ENCODE measurements around the gene SLC4A1.

Gene SLC4A1

DNA sequence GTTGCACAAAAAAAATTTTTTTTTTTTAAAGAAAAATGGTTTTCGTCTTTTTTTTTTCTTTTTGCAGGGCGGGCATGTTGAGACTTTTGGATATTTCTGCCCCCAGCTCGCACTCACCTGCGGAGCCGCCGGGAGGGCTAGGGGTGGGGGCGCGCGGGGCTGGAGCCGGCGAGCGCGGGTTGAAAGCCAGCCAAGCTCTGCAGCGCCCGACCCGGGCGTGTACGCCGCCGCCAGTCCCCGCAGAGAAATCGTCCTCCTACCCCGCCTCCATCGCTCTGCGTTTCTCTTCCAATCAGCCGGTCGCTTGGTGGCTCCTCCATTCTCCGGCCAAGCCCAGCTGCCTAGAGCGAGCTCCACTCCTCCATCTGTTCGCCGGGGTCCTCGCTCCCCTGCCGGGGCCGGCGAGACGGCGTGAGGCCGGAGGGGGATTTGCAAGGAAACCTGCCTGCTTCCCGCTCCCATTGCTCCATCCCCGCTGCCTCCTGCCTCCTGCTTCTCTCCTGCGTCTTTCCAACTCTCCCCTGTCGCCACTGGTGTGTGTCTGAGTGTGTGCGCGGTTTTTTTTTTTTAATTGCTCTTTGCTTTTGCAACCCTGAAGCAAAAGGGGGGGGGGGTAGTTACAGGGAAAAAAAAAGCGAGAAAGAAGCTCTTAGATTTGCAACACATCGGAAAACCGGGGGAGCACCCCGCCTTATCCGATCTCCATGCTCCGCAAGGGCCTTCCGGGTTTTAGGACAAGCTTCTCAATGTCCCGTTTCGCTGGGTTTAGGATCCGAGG, 46.7 kb downstream of the SLC4A1 start:
- peak overlapping the region; percentile 68 for H3K4me3 ChIP-seq (ENCODE audit: low read depth, low read length)
- H3K9me3 ChIP-seq (ENCODE audit: severe bottlenecking) = no peaks in the 10 kb centered on the region
- peak overlapping the region; percentile 99 for H3K27ac ChIP-seq
- TF ChIP-seq, protein P1, sequence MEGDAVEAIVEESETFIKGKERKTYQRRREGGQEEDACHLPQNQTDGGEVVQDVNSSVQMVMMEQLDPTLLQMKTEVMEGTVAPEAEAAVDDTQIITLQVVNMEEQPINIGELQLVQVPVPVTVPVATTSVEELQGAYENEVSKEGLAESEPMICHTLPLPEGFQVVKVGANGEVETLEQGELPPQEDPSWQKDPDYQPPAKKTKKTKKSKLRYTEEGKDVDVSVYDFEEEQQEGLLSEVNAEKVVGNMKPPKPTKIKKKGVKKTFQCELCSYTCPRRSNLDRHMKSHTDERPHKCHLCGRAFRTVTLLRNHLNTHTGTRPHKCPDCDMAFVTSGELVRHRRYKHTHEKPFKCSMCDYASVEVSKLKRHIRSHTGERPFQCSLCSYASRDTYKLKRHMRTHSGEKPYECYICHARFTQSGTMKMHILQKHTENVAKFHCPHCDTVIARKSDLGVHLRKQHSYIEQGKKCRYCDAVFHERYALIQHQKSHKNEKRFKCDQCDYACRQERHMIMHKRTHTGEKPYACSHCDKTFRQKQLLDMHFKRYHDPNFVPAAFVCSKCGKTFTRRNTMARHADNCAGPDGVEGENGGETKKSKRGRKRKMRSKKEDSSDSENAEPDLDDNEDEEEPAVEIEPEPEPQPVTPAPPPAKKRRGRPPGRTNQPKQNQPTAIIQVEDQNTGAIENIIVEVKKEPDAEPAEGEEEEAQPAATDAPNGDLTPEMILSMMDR (IDR thresholded peaks at IDR 0.05; ENCODE audit: low read depth, low read length) = no peak
- DNase-seq = peak; percentile 86
- no peaks in the 10 kb centered on the region for H3K27me3 ChIP-seq (ENCODE audit: insufficient read depth, low read depth, severe bottlenecking)
- H3K36me3 ChIP-seq = peaks cover 27% of the 10 kb centered on the region

DNA sequence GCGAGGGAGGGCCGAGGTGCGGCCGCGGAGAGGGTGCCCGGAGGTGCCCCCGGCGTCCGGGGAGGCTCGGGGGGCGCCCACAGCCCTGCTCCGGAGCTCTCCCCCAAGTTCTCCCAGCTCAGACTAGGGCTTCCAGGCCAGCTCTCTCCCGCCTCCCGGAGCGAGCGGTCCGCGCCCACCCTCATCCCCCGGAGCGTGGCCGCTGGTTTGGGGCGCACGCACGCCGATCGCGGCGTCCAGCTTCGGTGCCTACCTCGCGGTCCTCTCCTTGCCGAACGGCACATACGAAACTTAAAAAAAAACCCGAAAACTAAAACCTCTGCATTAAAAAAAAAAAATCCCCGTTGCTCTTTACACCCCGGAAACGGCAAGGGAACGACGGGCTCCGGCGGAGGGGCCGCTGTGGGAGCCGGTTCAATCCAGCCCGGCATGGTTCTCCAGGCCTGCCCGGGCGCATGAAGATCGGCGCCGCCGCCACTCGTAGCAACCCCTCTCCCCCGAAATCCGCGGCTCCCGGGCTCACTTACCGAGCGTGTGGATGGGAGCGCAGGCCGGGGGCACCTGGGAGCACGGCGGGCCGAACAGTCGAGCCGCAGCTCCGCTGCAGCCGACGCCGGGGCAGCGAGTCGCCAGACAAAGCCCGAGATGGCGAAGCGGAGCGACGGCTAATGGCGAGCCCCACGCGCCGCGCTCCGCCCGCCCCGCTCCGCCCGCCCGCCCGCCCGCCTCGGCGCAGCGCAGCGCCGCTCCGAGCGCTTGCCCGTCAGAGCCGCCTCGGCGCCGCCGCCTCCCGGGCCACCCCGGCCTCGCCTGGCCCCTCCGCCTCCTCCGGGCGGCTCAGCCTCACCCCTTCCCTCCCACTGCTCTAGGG, 47.5 kb downstream of the SLC4A1 start:
- no peaks in the 10 kb centered on the region for H3K27me3 ChIP-seq (ENCODE audit: insufficient read depth, low read depth, severe bottlenecking)
- TF ChIP-seq, protein P1 (IDR thresholded peaks at IDR 0.05; ENCODE audit: low read depth, low read length) = no peak
- peak overlapping the region; percentile 99 for H3K27ac ChIP-seq
- peaks cover 36% of the 10 kb centered on the region for H3K36me3 ChIP-seq
- peak; percentile 55 for DNase-seq
- peak overlapping the region; percentile 68 for H3K4me3 ChIP-seq (ENCODE audit: low read depth, low read length)
- H3K9me3 ChIP-seq (ENCODE audit: severe bottlenecking) = no peaks in the 10 kb centered on the region

DNA sequence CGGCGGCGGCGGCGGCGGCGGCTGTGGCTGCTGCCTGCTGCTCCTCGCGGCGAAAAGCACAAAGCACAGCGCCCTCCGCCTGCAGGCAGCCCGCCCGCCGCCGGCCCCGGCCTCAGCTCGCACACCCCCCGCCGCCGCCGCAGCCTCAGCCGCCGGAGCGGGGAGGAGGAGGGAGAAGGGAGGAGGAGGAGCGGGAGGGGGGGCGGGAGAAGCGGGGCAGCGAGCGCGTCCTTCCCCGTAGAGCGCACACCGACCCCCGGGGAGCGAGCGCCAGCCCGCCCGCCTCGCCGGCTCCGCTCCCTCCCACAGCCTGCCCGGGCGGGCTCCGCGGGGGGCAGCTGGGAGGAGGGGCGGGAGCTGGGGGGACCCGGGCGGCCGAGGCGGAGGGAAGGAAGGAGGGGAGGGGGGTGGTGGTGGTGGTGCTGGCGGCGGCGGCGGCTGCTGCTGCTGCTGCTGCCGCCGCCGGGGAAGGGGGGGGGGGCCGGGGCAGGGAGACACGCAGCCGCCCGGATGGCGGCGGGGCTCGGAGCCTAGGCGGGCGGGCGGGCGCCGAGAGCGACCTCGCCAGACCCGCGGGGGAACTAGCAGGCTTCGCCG, 48.2 kb downstream of the SLC4A1 start, which contains the start of gene UBTF:
TSS of gene UBTF (minus strand) at position 60 of the 597 bp plus-strand sequence. CDS start 1,446 bp downstream, outside the sequence.
- TF ChIP-seq, protein P1 (IDR thresholded peaks at IDR 0.05; ENCODE audit: low read depth, low read length) = no peak
- no peaks in the 10 kb centered on the region for H3K27me3 ChIP-seq (ENCODE audit: insufficient read depth, low read depth, severe bottlenecking)
- H3K36me3 ChIP-seq = peaks cover 43% of the 10 kb centered on the region
- no peaks in the 10 kb centered on the region for H3K9me3 ChIP-seq (ENCODE audit: severe bottlenecking)
- peak within 1 kb of the TSS; percentile 68 for H3K4me3 ChIP-seq (ENCODE audit: low read depth, low read length)
- peak within 1 kb of the TSS; percentile 99 for H3K27ac ChIP-seq
- peak; percentile 92 for DNase-seq

DNA sequence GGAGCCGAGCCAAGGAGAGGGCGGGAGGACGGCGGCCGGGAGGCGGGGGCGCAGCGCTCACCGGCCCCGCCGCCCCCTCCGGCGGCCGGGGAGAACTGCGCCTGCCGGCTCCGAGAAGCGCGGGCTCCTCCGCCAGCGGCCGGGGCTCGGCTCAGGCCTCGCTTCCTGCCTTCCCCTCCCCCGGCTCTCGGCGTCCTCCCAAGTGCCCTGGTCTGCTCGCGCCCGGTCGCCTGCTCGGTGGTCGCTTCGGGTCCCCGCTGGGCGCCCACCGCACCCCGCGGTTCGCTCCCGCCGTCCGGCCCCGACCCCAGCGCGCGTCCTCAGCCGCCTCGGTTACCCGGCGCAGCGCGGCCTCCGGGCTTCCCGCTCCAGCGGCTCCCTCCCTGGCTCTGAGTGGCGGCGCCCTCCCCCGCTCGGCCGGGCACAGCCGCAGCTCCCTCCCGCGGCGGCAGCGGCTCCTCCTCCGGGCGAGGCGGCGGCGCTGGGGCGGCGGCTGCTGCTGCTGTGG, 48.8 kb downstream of the SLC4A1 start:
- Histone ChIP-seq H3K4me3 (ENCODE audit: low read depth, low read length) (peak overlapping the region; percentile 39), H3K36me3 (peaks cover 49% of the 10 kb centered on the region), H3K27me3 (ENCODE audit: insufficient read depth, low read depth, severe bottlenecking) (no peaks in the 10 kb centered on the region), H3K27ac (peak overlapping the region; percentile 99), H3K9me3 (ENCODE audit: severe bottlenecking) (no peaks in the 10 kb centered on the region)
- TF ChIP-seq, protein P1 (IDR thresholded peaks at IDR 0.05; ENCODE audit: low read depth, low read length) = peak; percentile 56
- no peak for DNase-seq

DNA sequence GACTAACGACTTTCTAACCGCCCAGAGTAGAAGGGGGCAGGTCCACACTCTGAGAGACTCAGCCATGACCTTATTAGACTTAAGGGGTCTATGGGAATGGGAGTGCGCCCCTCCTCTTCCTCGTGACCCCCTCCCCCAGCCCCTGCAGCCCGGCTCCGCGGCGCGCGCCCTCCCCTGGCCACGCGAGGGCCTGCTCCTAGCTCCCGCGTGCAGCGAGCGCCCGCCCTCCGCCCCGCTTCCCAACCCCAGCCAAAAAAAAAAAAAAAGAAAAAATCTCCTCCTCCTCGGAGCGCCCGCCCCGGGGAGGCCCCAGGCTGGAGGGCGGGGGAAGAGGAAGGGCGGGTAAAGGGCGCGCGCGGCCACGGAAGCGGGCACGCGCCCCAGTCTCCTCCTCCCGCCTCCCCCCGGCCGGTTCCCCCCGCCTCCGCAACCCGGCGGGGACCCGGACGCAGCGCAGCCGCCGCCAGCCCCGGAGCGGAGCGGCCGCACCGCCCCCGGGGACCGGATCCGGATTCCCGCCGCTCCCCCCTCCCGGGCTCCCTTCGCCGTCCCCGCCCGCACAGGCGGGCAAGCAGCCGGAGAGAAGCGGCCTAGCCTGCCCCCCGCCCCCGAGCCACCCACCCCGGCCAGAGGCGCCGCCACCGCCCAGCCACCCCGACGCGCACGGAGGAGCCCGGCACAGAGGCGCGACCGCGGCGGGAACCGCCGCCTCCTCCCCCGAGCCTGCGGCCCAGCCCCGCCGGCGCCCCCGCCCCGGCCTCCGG, 49.4 kb downstream of the SLC4A1 start:
- TF ChIP-seq, protein P1 (IDR thresholded peaks at IDR 0.05; ENCODE audit: low read depth, low read length) = peak; percentile 73
- H3K9me3 ChIP-seq (ENCODE audit: severe bottlenecking) = no peaks in the 10 kb centered on the region
- DNase-seq = peak; percentile 93

More for the DNA sequence above, 49.4 kb downstream of the SLC4A1 start:
- no peaks in the 10 kb centered on the region for H3K27me3 ChIP-seq (ENCODE audit: insufficient read depth, low read depth, severe bottlenecking)
- H3K27ac ChIP-seq = peak overlapping the region; percentile 99
- peaks cover 55% of the 10 kb centered on the region for H3K36me3 ChIP-seq
- H3K4me3 ChIP-seq (ENCODE audit: low read depth, low read length) = peak overlapping the region; percentile 65

Data from WERI-Rb-1 (cell line).